NCI-H345 treated with DMSO at 0.1 percent for 48 hours (cell line): ENCODE measurements around the gene CCDC17.

Experiments used
- DNase-seq: peaks from one replicate; lab custom pipeline; 2025; ENCODE audit not compliant: unreplicated experiment; lab: John Stamatoyannopoulos, UW

CCDC17 gene

DNA sequence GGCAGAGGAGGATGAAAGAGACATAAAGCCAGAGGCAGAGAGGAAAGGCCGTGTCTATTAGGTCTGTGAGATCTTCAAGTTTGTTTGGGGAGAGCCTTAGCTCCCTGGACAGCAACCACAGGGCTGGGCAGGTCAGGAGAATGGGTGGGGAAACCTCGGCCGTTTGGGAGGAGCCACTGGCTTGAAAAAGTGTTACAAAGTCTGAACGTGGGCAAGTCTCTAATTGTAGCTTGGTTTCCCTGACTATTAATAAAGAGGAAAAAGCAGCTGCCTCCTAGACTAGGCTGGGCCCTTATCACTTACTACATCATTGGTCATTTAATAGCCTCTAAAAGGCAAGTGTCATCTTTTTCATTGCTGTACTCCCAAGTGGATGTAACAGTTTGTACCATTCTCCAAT is at the start of gene CCDC17:
TSS of gene CCDC17 (minus strand) at position 83 of the 400 bp plus-strand sequence. CDS start 145 bp downstream, outside the sequence.
- no peak for DNase-seq

- DNase-seq, result no peak
These were observed 46.2 kb upstream of the CCDC17 start for GRCh38 chr1:45669859-45670655.

DNA sequence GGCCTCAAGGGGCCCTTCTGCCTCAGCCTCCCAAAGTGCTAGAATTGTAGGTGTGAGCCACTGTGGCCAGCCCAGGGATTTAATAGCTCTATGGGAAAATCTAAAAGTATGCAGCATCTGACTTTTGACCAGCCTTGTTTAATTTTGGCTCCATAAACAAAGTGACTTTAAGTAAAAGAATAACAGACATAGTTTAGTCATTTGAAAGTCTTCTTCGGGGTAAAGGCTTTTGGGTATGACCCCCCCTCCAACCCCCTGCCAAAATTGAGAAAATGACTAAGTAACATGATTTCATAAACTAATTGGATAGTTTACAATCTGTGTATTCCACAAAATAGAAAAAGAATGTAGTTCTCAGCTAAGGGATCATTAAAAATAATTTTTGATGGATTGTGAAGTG is 45.5 kb upstream of the CCDC17 start:
- no peak for DNase-seq

DNA sequence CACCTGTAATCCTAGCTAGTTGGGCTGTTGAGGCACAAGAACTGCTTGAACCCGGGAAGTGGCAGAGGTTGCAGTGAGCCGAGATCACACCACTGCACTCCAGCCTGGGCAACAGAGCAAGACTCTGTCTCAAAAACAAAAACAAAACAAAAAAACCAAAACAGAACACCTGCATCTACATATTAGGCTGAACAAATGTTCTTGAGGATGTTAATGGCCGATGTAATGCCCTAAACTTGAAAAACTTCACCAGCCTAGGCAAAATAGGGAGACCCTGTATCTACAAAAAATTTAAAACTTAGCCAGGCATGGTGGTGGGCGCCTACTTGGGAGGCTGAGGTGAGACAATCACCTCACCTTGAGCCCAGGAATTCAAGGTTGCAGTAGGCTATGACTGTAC is 44.7 kb upstream of the CCDC17 start:
- no peak for DNase-seq

DNA sequence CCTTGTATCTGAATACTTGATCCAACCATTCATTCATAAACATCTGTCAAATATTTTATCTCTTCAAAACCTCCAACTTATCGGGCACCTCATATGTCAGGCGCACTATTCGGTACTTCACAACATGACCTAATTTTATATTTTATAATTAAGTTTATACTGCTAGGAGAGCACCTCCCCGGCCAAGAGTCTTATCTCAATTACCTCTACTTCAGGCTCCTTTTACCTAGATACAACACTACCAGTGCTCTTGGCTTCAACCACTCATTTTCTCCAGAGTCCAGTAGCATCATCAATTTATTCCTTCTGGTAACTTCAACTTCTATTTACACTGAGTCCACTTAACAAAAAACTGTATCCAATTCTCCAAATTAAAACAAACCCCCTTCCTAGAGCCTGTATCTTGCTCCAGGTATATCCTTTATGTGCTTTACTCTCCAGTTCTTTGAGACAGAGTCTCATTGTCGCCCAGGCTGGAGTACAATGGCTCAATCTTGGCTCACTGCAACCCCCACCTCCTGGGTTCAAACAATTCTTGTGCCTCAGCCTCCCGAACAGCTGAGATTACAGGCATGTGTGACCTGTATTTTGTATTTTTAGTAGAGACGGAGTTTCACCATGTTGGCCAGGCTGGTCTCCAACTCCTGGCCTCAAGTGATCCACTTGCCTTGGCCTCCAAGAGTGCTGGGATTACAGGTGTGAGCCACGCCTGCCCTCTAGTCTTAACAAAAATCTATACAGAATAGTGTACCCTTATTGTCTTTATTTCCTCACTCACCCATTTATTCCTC is 43.7 kb upstream of the CCDC17 start:
- DNase-seq, result no peak

DNA sequence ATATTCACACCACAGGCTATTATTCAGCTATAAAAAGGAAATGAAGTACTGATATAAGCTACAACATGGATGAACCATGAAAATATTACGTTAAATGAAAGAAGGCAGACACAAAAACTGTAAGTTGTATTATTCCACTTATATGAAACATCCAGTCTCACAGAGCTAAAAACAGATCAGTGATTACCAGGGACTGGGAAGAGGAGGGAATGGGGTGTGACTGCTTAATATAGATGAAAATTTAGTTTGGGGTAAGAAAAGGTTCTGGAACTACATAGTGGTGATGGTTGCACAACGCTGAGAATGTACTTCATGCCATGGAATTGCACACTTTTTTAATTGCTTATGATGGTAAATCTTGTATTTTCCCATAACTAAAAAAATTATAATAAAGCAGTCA is 43.0 kb upstream of the CCDC17 start:
- DNase-seq, result no peak

- DNase-seq, result no peak
These were observed 36.5 kb upstream of the CCDC17 start for GRCh38 chr1:45660336-45660735.

DNA sequence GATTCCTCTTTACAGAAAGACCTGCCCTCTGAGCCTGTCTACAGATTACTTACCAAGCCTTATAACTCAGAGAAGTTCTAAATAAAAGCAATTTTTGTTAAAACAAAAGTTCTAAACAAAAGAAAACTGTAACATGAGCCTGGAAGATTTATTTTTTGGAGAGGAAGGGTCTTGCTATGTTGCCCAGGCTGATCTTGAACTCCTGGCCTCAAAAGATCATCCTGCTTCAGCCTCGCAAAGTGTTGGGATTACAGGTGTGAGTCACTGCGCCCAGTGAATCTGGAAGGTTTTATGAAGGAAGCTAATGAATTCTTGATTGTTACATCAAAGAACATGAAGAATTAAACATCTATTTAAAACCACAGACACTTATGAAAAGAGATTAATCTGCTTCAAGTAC is 35.4 kb upstream of the CCDC17 start:
- no peak for DNase-seq

DNA sequence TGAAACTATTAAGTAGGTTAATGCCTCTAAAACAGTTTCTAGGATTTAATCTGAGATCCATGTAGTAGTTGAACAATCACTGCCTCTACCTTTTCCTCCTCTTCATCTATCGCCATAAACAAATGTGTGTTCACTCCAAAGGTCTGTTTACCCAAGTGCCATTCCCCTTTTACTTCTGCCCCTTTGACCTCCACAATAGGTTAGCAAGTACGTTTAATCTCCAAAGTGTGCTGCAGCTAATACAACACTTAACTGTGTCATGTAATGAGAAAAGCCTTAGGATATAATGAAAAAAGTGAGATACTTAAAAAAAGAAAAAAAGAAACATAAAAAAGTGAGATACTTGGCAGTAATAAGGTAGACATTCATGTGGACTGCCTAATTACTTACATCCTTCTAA is 34.3 kb upstream of the CCDC17 start:
- no peak for DNase-seq

- no peak for DNase-seq
These were observed 32.8 kb upstream of the CCDC17 start for GRCh38 chr1:45656573-45657226.

DNA sequence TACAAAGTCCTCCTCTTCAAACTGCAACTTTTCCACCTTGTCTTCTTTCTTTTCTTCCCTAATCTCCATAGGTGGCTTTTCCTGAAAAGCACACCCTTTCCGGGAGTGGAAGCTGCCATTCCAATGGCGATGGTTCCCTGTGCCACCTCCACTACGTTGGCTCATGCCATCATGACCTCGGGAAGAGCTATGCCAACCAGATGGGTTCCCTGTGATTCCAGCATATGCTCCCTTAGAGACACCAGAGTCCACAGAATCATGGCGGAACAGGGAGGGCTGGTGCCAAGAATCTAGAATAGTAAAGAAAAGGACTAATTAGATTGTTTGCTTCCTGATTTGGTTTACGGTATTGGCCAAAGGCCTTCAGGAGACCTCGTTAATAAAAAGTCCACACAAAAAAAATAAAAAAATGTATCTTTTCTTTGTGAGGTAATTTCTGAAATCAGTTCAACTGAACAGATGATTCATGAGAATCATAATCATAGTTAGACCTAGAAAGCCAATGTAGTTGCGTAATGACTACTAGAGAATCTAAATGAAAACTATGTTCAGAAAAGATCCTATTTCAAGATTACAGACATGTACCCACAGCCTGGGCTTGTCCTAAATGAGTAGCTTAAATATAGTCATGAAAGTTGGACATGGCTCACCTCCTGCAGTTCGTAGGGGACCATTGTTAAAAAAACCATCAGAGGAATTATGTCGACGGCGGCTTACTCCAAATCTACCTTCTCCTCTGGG is 30.9 kb upstream of the CCDC17 start:
- no peak for DNase-seq

- no peak for DNase-seq
These were observed 23.6 kb upstream of the CCDC17 start for GRCh38 chr1:45647248-45648021.

GRCh38 chr1:45644661-45645060 is 20.8 kb upstream of the CCDC17 start:
- no peak for DNase-seq

DNA sequence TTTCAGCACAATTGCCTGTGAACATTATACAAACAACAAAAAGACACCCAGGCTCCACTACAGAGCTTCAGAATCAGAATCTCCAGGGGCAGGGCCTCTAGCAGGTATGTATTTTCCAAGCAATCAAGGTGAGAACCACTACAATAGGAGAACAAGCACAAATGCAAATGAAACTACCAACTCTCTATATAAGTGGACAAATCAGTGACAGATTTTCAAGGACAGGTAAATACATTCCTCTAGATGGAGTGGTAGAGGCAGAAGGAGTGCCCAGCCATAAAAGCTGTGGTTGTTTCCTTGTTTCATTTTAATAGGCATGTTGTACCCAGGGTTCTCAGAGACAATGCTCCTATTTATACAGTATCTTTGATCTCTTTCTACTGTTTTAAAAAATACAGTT is 20.1 kb upstream of the CCDC17 start:
- no peak for DNase-seq

DNA sequence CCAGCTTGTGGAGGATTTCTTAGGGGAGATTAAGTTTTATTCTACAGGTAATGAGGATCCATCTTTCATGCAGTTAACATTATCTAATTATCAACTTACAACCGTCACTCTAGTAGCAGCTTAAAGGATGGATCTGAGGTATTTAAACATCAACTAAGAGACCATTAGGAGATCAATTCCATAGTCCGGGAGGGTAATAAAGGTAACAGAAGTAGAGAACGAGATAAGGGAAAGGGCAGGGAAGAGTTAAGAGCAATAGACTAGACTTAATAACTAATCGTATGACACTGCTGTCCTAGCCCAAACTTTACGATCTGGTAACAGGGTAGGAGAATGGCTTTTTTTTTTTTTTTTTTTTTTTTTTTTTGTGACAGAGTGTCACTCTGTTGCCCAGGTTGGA is 19.5 kb upstream of the CCDC17 start:
- DNase-seq, result no peak

DNA sequence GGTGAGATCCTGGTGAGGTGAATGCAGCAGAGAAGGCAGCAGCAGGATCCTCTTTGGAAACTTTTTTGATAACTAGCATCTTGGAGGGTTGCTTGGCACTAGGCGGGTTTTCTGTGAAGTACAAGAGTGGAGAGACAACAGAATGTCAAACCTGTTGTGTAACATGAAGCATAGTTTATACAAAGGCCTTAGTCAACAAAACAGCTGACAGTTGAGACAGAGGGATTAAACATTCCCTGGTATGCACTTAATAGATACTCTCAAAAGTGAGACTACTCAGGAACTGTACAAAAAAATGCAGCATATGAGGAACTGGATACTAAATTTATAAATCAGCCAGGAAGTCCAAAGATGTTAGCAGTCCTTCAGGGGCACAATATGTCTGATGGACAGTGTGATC is 16.4 kb upstream of the CCDC17 start:
- DNase-seq, result no peak

- no peak for DNase-seq
These were observed 11.4 kb upstream of the CCDC17 start for GRCh38 chr1:45635211-45635610.

GRCh38 chr1:45630429-45630828 is 6.6 kb upstream of the CCDC17 start:
- DNase-seq, result no peak

GRCh38 chr1:45629035-45629434 is 5.2 kb upstream of the CCDC17 start:
- DNase-seq, result no peak
